RWPE2 (cell line): ENCODE measurements around the gene ISYNA1.

Experiments
- ATAC-seq: fragments of 200-7000 bp; cut with Tn5 transposase; 3 replicates; pipeline ENCODE4 v1.9.1; 2021; ENCODE audit warnings: low read depth
- DNase-seq: peaks from one replicate; pipeline ENCODE4 v3.0.0-alpha.2; 2020; ENCODE audit warnings: low spot score
- H3K27ac ChIP-seq: fragments of 450-650 bp; 2 replicates; pipeline ENCODE4 v1.5.1; 2017; ENCODE audit warnings: mild to moderate bottlenecking; ENCODE audit not compliant: poor library complexity, severe bottlenecking
- H3K27me3 ChIP-seq: fragments of 250-450 bp; sonication (Bioruptor Pico); 2 replicates; pipeline ENCODE4 v1.5.1; 2021; ENCODE audit warnings: mild to moderate bottlenecking, moderate library complexity; ENCODE audit not compliant: insufficient read depth, poor library complexity, severe bottlenecking
- H3K36me3 ChIP-seq: fragments of 250-450 bp; sonication (Bioruptor Pico); 2 replicates; pipeline ENCODE4 v1.5.1; 2020; ENCODE audit warnings: low read depth, mild to moderate bottlenecking, moderate library complexity
- H3K4me1 ChIP-seq: fragments of 250-450 bp; sonication (Bioruptor Pico); 2 replicates; pipeline ENCODE4 v1.5.1; 2021; ENCODE audit warnings: mild to moderate bottlenecking, moderate library complexity; ENCODE audit not compliant: insufficient read depth, poor library complexity, severe bottlenecking
- H3K4me3 ChIP-seq: fragments of 250-450 bp; sonication (Bioruptor Pico); 2 replicates; pipeline ENCODE4 v1.5.1; 2021; ENCODE audit warnings: mild to moderate bottlenecking, moderate library complexity; ENCODE audit not compliant: severe bottlenecking
- H3K9me3 ChIP-seq: fragments of 250-450 bp; sonication (Bioruptor Pico); 2 replicates; pipeline ENCODE4 v1.5.1; 2021; ENCODE audit warnings: mild to moderate bottlenecking, moderate library complexity; ENCODE audit not compliant: severe bottlenecking
- TF ChIP-seq, protein P1 (sequence below): fragments of 450-650 bp; IDR thresholded peaks from one replicate; pipeline ENCODE4 v1.5.1; 2017; ENCODE audit warnings: mild to moderate bottlenecking, moderate library complexity; ENCODE audit not compliant: poor library complexity, severe bottlenecking

ISYNA1 gene

DNA sequence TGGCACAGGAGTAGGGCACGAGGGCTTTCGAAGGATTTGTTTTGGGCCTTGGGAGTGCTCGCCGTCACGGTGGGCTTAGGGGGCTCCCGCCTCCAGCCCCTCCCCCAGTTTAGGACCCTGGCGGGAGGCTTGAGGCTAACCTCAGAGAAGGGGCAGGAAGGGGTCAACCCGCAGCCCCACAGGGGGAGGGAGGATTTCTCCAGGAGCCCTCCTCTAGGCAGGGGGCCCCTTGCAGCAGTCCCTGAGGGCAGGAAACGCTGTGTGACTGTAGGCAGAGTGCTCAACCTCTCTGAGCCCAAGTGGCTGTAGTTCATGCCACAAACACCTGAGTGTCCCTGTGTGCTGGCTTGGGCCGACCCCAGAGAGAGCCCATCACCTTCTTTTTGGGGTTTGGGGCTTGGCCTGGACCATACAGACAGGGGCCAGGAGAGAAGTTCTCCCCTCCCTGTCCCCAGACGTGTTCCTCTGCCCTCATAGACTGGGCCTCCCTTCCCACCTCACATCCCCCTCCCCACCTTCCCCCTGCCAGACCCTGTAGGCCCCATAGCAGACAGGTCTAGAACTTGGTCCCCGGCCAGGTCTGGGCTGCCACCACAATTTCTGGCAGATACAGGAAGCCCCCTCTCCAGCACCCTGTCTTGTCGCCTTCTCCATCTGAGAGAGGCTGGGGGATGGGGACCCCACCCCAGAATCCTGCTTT lies 8.1 kb downstream of the ISYNA1 start:
- H3K36me3 ChIP-seq, result no peaks in the 10 kb centered on the region
- DNase-seq (no peak), ATAC-seq (no peak)
- peak overlapping the region; percentile 6 for H3K27ac ChIP-seq
- TF ChIP-seq, protein P1, sequence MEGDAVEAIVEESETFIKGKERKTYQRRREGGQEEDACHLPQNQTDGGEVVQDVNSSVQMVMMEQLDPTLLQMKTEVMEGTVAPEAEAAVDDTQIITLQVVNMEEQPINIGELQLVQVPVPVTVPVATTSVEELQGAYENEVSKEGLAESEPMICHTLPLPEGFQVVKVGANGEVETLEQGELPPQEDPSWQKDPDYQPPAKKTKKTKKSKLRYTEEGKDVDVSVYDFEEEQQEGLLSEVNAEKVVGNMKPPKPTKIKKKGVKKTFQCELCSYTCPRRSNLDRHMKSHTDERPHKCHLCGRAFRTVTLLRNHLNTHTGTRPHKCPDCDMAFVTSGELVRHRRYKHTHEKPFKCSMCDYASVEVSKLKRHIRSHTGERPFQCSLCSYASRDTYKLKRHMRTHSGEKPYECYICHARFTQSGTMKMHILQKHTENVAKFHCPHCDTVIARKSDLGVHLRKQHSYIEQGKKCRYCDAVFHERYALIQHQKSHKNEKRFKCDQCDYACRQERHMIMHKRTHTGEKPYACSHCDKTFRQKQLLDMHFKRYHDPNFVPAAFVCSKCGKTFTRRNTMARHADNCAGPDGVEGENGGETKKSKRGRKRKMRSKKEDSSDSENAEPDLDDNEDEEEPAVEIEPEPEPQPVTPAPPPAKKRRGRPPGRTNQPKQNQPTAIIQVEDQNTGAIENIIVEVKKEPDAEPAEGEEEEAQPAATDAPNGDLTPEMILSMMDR, result no peak
- no peaks in the 10 kb centered on the region for H3K27me3 ChIP-seq
- peaks cover 3% of the 10 kb centered on the region for H3K4me1 ChIP-seq
- H3K4me3 ChIP-seq, result no peak overlapping the region
- no peaks in the 10 kb centered on the region for H3K9me3 ChIP-seq

DNA sequence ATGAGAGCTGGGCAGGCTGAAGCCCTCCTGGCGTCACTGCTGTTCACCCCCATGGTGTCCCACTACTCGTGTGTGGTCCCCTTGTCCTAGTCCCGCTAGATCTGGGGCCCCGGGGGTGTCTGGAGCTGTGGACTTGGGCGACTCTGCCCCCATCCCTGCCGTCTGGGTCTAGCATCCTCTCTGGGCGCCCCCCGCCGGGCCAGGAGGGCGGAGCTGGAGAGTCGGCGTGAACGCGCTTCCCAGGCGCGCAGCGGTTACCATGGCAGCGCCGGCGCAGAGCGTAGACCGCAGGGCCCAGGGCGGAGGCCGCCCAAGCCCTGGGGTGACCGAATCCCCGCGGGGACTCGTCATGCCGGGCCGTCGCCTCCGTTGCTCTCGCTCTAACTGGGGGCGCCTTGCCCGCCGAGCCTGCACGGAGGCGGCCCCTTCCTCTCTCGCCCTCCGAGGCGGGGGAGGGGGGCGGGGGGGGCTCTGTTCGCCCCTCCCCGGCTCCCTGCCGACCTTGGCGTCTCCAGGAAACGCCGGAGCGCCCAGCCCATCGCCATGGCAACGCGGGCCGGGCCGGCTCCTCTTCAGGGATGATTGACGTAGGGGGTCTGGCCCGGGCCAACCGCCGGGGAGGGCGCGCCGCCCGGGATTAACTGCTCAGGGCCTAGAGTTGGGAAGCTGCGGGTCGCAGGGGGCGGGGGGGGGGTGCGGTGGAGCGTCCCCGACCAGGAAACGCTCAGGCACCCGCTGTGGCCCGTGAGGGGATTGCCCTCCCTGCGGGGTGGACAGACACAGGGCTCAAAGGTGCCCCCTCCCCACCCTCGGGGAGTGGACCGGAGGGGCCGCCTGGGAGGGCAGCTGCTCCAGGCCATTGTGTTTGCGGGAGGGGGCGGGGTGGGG lies 8.9 kb downstream of the ISYNA1 start:
- Histone ChIP-seq H3K9me3 (no peaks in the 10 kb centered on the region), H3K27me3 (no peaks in the 10 kb centered on the region), H3K4me1 (peaks cover 3% of the 10 kb centered on the region), H3K36me3 (no peaks in the 10 kb centered on the region), H3K27ac (peak overlapping the region; percentile 6), H3K4me3 (peak overlapping the region; percentile 7)
- DNase-seq (no peak), ATAC-seq (peak; percentile 65)
- TF ChIP-seq, protein P1, result no peak

DNA sequence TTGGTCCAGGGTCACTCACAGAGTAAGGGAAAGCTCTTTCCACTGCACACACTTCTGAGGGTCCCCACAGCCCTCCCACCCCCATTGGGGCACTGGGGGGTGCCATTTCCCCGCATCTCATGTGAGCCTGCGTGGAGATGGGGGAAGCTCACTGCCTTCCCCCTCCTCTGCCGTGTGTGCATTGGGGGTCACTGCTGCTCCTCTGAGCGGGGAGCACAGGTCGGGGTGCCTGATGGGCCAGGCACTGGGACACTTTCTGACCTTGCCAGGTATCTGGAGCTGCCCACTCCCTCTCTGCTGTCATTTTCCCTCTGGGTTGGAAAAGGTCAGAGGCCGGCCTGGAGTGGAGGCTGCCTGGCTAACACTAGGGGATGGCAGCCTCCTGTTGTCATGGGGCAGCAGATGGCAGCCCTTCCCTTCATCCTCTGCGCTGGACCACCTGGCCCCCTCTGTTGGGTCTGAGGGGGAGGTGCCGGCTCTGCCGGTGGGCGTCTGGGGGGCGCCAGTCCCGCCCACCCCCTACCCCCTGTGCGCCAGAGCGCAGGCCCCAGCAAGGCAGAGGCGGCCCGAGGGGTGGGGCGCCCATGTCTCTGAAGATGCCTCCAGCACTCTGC lies 9.7 kb downstream of the ISYNA1 start:
- Histone ChIP-seq H3K4me3 (no peak overlapping the region), H3K27ac (no peak overlapping the region), H3K27me3 (no peaks in the 10 kb centered on the region), H3K36me3 (no peaks in the 10 kb centered on the region), H3K4me1 (peaks cover 3% of the 10 kb centered on the region), H3K9me3 (no peaks in the 10 kb centered on the region)
- TF ChIP-seq, protein P1, result no peak
- ATAC-seq (no peak), DNase-seq (no peak)

DNA sequence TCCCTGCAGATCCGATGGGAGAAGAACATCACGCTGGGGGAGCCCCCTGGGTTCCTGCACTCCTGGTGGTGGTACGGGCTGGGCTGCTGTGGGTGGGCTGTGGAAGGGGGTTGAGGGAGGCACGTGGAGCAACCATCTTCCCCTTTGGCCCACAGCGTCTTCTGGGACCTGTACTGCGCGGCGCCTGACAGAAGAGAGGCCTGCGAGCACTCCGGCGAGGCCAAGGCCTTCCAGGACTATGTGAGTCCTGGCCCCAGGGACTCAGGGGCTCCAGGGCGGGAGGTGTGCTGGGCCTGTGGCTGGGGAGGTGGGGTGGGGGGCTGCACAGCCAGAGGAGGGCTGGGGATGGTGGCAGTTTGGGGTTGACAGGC lies 10.2 kb downstream of the ISYNA1 start:
- no peaks in the 10 kb centered on the region for H3K27me3 ChIP-seq
- ATAC-seq (no peak), DNase-seq (no peak)
- H3K4me3 ChIP-seq, result no peak overlapping the region
- TF ChIP-seq, protein P1, result no peak
- no peak overlapping the region for H3K27ac ChIP-seq
- peaks cover 3% of the 10 kb centered on the region for H3K4me1 ChIP-seq
- no peaks in the 10 kb centered on the region for H3K36me3 ChIP-seq
- no peaks in the 10 kb centered on the region for H3K9me3 ChIP-seq
